Neural progenitor cell (in vitro differentiated cells): Measurements from ENCODE around the gene AGMO. TPM values are rescaled to one million over a fixed set of nuclear protein-coding genes. Genes with fewer than 3 reads are reported as not detected.

Source experiments
- DNase-seq: peaks from one replicate; pipeline ENCODE4 v3.0.0-alpha.2; 2016; ENCODE audit warnings: low spot score
- H2AFZ ChIP-seq: fragments of 200-600 bp; sonication (generic); replicated peaks from 2 replicates; pipeline ENCODE4 v1.6.1; 2016; ENCODE audit warnings: antibody characterized with exemption
- H3F3A ChIP-seq: fragments of 200-600 bp; sonication (generic); 2 replicates; pipeline ENCODE4 v1.6.1; 2016; ENCODE audit warnings: antibody characterized with exemption, low read depth
- H3K27ac ChIP-seq: fragments of 200-600 bp; sonication (generic); 2 replicates; pipeline ENCODE4 v1.5.1; 2016; ENCODE audit warnings: mild to moderate bottlenecking
- H3K27me3 ChIP-seq: fragments of 200-600 bp; sonication (generic); 2 replicates; pipeline ENCODE4 v1.6.1; 2016; ENCODE audit warnings: mild to moderate bottlenecking, moderate library complexity
- H3K36me3 ChIP-seq: fragments of 200-600 bp; sonication (generic); 2 replicates; pipeline ENCODE4 v1.5.1; 2016
- H3K4me1 ChIP-seq: fragments of 200-600 bp; sonication (generic); 2 replicates; pipeline ENCODE4 v1.6.1; 2016; ENCODE audit warnings: mixed run types
- H3K4me2 ChIP-seq: fragments of 200-600 bp; sonication (generic); 2 replicates; pipeline ENCODE4 v1.6.1; 2016
- H3K4me3 ChIP-seq: fragments of 200-600 bp; sonication (generic); 2 replicates; pipeline ENCODE4 v1.5.1; 2016
- H3K79me2 ChIP-seq: fragments of 200-600 bp; sonication (generic); 2 replicates; pipeline ENCODE4 v1.6.1; 2016; ENCODE audit warnings: low read depth
- H3K9ac ChIP-seq: fragments of 200-600 bp; sonication (generic); 2 replicates; pipeline ENCODE4 v1.6.1; 2016
- H3K9me3 ChIP-seq: fragments of 200-600 bp; sonication (generic); 2 replicates; pipeline ENCODE4 v1.5.1; 2016; ENCODE audit warnings: low read depth
- H4K20me1 ChIP-seq: fragments of 200-600 bp; sonication (generic); 2 replicates; pipeline ENCODE4 v1.6.1; 2016; ENCODE audit warnings: low read depth
- H3K27ac Mint-ChIP-seq: 3 replicates; pipeline ENCODE4 v1.8.0; 2021; ENCODE audit warnings: mixed read lengths
- H3K27me3 Mint-ChIP-seq: 2 replicates; pipeline ENCODE4 v1.8.0; 2022; ENCODE audit warnings: low read depth, mild to moderate bottlenecking, inconsistent platforms, moderate library complexity, mixed read lengths; ENCODE audit not compliant: insufficient read depth
- H3K36me3 Mint-ChIP-seq: 3 replicates; pipeline ENCODE4 v1.8.0; 2021; ENCODE audit warnings: mixed read lengths
- H3K4me1 Mint-ChIP-seq: 3 replicates; pipeline ENCODE4 v1.8.0; 2021; ENCODE audit warnings: mixed read lengths
- H3K4me3 Mint-ChIP-seq: 3 replicates; pipeline ENCODE4 v1.8.0; 2021; ENCODE audit warnings: mild to moderate bottlenecking, moderate library complexity, mixed read lengths
- H3K9me3 Mint-ChIP-seq: 3 replicates; pipeline ENCODE4 v1.8.0; 2020; ENCODE audit warnings: mixed read lengths
- EZH2 ChIP-seq: fragments of 200-600 bp; sonication (generic); IDR thresholded peaks from 2 replicates; pipeline ENCODE4 v1.6.1; 2017; ENCODE audit warnings: antibody characterized with exemption, mild to moderate bottlenecking, moderate library complexity
- EZH2phosphoT487 ChIP-seq: fragments of 200-600 bp; sonication (generic); IDR thresholded peaks from 2 replicates; pipeline ENCODE4 v1.6.1; 2017; ENCODE audit warnings: antibody characterized with exemption
- total RNA-seq: library from RNA; depleted of rRNA; stranded (reverse); fragments of >200 nt; gene quantifications from 2 replicates; pipeline ENCODE4 v1.2.3, GENCODE V29; 2015; ENCODE audit warnings: low replicate concordance
- TF ChIP-seq, protein P1 (sequence below): fragments of 200-600 bp; sonication (generic); IDR thresholded peaks from 2 replicates; pipeline ENCODE4 v1.5.1; 2017; ENCODE audit warnings: antibody characterized with exemption, mild to moderate bottlenecking

AGMO gene
- total RNA-seq, 1 donor from 2014 or later = 0.30 TPM

DNA sequence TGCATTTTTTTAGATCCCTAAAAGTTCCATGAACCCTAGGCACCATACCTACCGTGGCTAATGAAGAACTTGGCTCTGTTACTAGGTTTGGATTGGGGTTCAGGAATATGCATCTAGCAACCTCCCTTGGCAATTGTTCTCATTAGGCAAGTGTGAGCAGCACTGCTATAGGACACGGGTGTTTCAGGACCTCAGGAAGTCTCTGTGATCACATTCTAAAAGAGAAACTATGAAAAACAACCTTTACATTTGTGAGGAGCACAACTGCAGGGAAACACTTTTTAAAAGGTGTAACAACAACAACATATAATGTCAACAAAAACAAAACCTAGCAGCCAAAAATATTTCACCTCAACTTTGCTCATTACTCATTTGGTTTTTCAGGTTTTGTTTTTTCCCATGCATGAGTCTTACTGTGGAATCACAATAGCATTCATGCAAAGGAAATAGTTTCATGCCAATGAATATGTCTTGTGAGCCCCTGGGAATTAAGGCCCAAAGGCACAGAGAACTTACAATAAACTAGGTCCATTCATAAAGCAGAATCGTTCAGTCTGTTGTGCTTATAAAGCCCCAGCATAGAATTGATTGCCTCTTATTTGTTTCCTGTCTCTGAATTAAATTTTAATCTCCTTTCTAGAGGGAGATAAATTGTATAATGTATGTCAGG lies 403.5 kb downstream of the AGMO start:
- H3K79me2 ChIP-seq = no peaks in the 10 kb centered on the region
- H3K36me3 ChIP-seq = no peaks in the 10 kb centered on the region
- H3K4me2 ChIP-seq = no peak overlapping the region
- no peak overlapping the region for H3K27ac Mint-ChIP-seq
- H3K9me3 ChIP-seq = no peaks in the 10 kb centered on the region
- H3K27me3 ChIP-seq = no peaks in the 10 kb centered on the region
- H3K4me3 Mint-ChIP-seq = no peak overlapping the region
- no peaks in the 10 kb centered on the region for H3K27me3 Mint-ChIP-seq
- H3F3A ChIP-seq = no peaks in the 10 kb centered on the region
- no peak overlapping the region for H3K4me3 ChIP-seq
- DNase-seq = no peak
- H3K4me1 ChIP-seq = no peaks in the 10 kb centered on the region
- H4K20me1 ChIP-seq = no peaks in the 10 kb centered on the region
- H3K36me3 Mint-ChIP-seq = no peaks in the 10 kb centered on the region
- H2AFZ ChIP-seq = no peak overlapping the region
- H3K27ac ChIP-seq = no peak overlapping the region
- H3K4me1 Mint-ChIP-seq = peaks cover 6% of the 10 kb centered on the region
- TF ChIP-seq, protein P1, sequence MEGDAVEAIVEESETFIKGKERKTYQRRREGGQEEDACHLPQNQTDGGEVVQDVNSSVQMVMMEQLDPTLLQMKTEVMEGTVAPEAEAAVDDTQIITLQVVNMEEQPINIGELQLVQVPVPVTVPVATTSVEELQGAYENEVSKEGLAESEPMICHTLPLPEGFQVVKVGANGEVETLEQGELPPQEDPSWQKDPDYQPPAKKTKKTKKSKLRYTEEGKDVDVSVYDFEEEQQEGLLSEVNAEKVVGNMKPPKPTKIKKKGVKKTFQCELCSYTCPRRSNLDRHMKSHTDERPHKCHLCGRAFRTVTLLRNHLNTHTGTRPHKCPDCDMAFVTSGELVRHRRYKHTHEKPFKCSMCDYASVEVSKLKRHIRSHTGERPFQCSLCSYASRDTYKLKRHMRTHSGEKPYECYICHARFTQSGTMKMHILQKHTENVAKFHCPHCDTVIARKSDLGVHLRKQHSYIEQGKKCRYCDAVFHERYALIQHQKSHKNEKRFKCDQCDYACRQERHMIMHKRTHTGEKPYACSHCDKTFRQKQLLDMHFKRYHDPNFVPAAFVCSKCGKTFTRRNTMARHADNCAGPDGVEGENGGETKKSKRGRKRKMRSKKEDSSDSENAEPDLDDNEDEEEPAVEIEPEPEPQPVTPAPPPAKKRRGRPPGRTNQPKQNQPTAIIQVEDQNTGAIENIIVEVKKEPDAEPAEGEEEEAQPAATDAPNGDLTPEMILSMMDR = no peak
- TF ChIP-seq EZH2 (no peak), EZH2phosphoT487 (no peak)
- no peaks in the 10 kb centered on the region for H3K9me3 Mint-ChIP-seq
- no peak overlapping the region for H3K9ac ChIP-seq

Other genes starting within 250 kb of the AGMO start
- gene MEOX2, start 124.7 kb upstream of the AGMO start, total RNA-seq = 0.25 TPM in 1 of 2 replicates, not detected in the other